Endothelial cell of umbilical vein (primary cell): ENCODE measurements around the gene CD151.

Experiments used
- CTCF ChIP-seq, 2 donors: IDR thresholded peaks; 1 replicate in 1 of 2; 2 replicates in 1 of 2; pipeline ENCODE4 v1.5.1; 2011; ENCODE audit warnings: low read length in 2 of 2, mild to moderate bottlenecking in 2 of 2, moderate library complexity in 2 of 2, control low read depth in 1 of 2, inconsistent platforms in 1 of 2, low read depth in 1 of 2; ENCODE audit not compliant: insufficient read depth in 1 of 2; ENCODE audit errors: extremely low read depth in 1 of 2
- EZH2 ChIP-seq: IDR thresholded peaks from 2 replicates; pipeline ENCODE4 v1.6.1; 2012; ENCODE audit warnings: borderline replicate concordance, low read depth, mild to moderate bottlenecking, moderate library complexity, low read length, inconsistent platforms; ENCODE audit not compliant: severe bottlenecking
- GATA2 ChIP-seq: IDR thresholded peaks from 2 replicates; pipeline ENCODE4 v1.7.0; 2011; ENCODE audit warnings: low read depth, mild to moderate bottlenecking, moderate library complexity, mixed read lengths, low read length; ENCODE audit not compliant: insufficient read length, insufficient read depth
- POLR2A ChIP-seq: IDR thresholded peaks from 2 replicates; pipeline ENCODE4 v1.6.1; 2012; ENCODE audit warnings: low read depth, mild to moderate bottlenecking, control low read depth, low read length
- POLR2AphosphoS5 ChIP-seq: IDR thresholded peaks from 2 replicates; pipeline ENCODE4 v1.6.1; 2012; ENCODE audit warnings: low read depth, mild to moderate bottlenecking, control low read depth, low read length, moderate library complexity; ENCODE audit not compliant: insufficient read depth

- TF ChIP-seq GATA2 (no peak), POLR2A (no peak), CTCF (IDR thresholded peaks at IDR 0.05; ENCODE audit: extremely low read depth in 1 of 2, insufficient read depth in 1 of 2, low read depth in 1 of 2, low read length in 2 of 2) (no peak), EZH2 (no peak), POLR2AphosphoS5 (no peak)
Measured at GRCh38 chr11:833849-834311, 1.1 kb downstream of the CD151 start.
